HCT116 (cell line): ENCODE results near the gene MAPRE2. TPM values are rescaled to one million over a fixed set of nuclear protein-coding genes. Genes with fewer than 3 reads are reported as not detected.

ENCODE experiments used
- ATAC-seq: fragments of 200-7000 bp; cut with Tn5 transposase; 2 replicates; pipeline ENCODE4 v1.9.1; 2020; ENCODE audit warnings: mild to moderate bottlenecking, moderate library complexity
- BruUV-seq: library from RNA; stranded (reverse); fragments of 400-500 nt; replicated peaks from 2 replicates; lab custom pipeline; 2021; lab: Mats Ljungman, UMichigan
- CTCF ChIA-PET: fragments of 300-600 bp; sonication (Branson Sonifier 250); formaldehyde crosslinking; loops from one replicate; lab custom pipeline; 2021; ENCODE audit warnings: antibody characterized with exemption; lab: Charles Lee
- POLR2A ChIA-PET: fragments of 300-600, 350-600 bp; sonication (Branson Sonifier 250); formaldehyde crosslinking; loops from one replicate; lab custom pipeline; 2021; ENCODE audit warnings: antibody characterized with exemption; lab: Charles Lee
- RAD21 ChIA-PET, 2 experiments: fragments of 300-600 bp; sonication (Branson Sonifier 250); formaldehyde crosslinking; loops; one replicate each; lab custom pipeline; 2023; ENCODE audit warnings: low total read pairs in 2 of 2; ENCODE audit not compliant: uncharacterized antibody in 2 of 2, unreplicated experiment in 2 of 2, low non-redundant PET in 1 of 2; lab: Charles Lee
- DNase-seq: peaks from one replicate; pipeline ENCODE4 v3.0.0-alpha.2; 2010; ENCODE audit warnings: low read depth, low spot score
- H2AFZ ChIP-seq: fragments of 200-600 bp; shearing (Covaris generic), sonication (generic); 2 replicates; pipeline ENCODE4 v1.6.1; 2017; ENCODE audit warnings: low read depth, mixed run types, mixed read lengths, antibody characterized with exemption, low read length; ENCODE audit not compliant: poor library complexity, severe bottlenecking
- H3K27ac ChIP-seq: 2 replicates; pipeline ENCODE4 v1.5.1; 2012; ENCODE audit warnings: low read depth, low read length
- H3K27me3 ChIP-seq: fragments of 200-600 bp; sonication (generic); 2 replicates; pipeline ENCODE4 v1.6.1; 2016; ENCODE audit warnings: mixed run types, low read length, mixed read lengths; ENCODE audit not compliant: insufficient read depth
- H3K36me3 ChIP-seq, 2 experiments: fragments of 200-500 bp in 1 of 2; fragments of 200-600 bp in 1 of 2; sonication (Bioruptor generic) in 1 of 2; sonication (generic) in 1 of 2; 2 replicates each; pipeline versions ENCODE4 v1.5.1 to v1.6.1; 2014 to 2016; ENCODE audit warnings: low read length in 2 of 2, inconsistent platforms in 1 of 2, mixed read lengths in 1 of 2, mixed run types in 1 of 2; ENCODE audit not compliant: insufficient read depth in 2 of 2, control insufficient read depth in 1 of 2
- H3K4me1 ChIP-seq, 2 experiments: fragments of 200-600 bp in 1 of 2; sonication (generic) in 1 of 2; 2 replicates each; pipeline versions ENCODE4 v1.5.1 to v1.6.1; 2012 to 2017; ENCODE audit warnings: low read length in 2 of 2, inconsistent platforms in 1 of 2, mild to moderate bottlenecking in 1 of 2, mixed read lengths in 1 of 2, mixed run types in 1 of 2, moderate library complexity in 1 of 2; ENCODE audit not compliant: insufficient read depth in 2 of 2, control insufficient read depth in 1 of 2
- H3K4me2 ChIP-seq: fragments of 200-600 bp; sonication (generic); 2 replicates; pipeline ENCODE4 v1.6.1; 2017; ENCODE audit warnings: mixed run types, low read length, mixed read lengths
- H3K4me3 ChIP-seq, 2 experiments: fragments of 200-600 bp in 1 of 2; sonication (generic) in 1 of 2; replicated peaks in 1 of 2; 2 replicates each; pipeline ENCODE4 v1.5.1; 2011 to 2016; ENCODE audit warnings: low read length in 2 of 2, control low read depth in 1 of 2, low read depth in 1 of 2, mild to moderate bottlenecking in 1 of 2, mixed read lengths in 1 of 2, mixed run types in 1 of 2
- H3K79me2 ChIP-seq: fragments of 200-600 bp; sonication (generic); 2 replicates; pipeline ENCODE4 v1.6.1; 2017; ENCODE audit warnings: mild to moderate bottlenecking, mixed run types, low read length, moderate library complexity, mixed read lengths; ENCODE audit not compliant: insufficient read depth
- H3K9ac ChIP-seq: fragments of 200-600 bp; sonication (generic); 2 replicates; pipeline ENCODE4 v1.6.1; 2016; ENCODE audit warnings: low read length, mixed read lengths
- H3K9me2 ChIP-seq: fragments of 200-600 bp; sonication (generic), shearing (Covaris generic); 2 replicates; pipeline ENCODE4 v1.6.1; 2017; ENCODE audit warnings: mixed run types, mild to moderate bottlenecking, moderate library complexity; ENCODE audit not compliant: insufficient read depth
- H3K9me3 ChIP-seq, 2 experiments: fragments of 200-500 bp in 1 of 2; fragments of 200-600 bp in 1 of 2; sonication (Bioruptor generic) in 1 of 2; sonication (generic) in 1 of 2; 2 replicates each; pipeline ENCODE4 v1.6.1; 2014 to 2017; ENCODE audit warnings: low read length in 2 of 2, mixed read lengths in 2 of 2, inconsistent platforms in 1 of 2, low read depth in 1 of 2, mild to moderate bottlenecking in 1 of 2, mixed run types in 1 of 2, moderate library complexity in 1 of 2; ENCODE audit not compliant: control insufficient read depth in 1 of 2, insufficient read depth in 1 of 2
- H4K20me1 ChIP-seq: fragments of 200-600 bp; sonication (generic), shearing (Covaris generic); 2 replicates; pipeline ENCODE4 v1.6.1; 2017; ENCODE audit warnings: mixed run types, mild to moderate bottlenecking, moderate library complexity; ENCODE audit not compliant: insufficient read depth
- CBX3 ChIP-seq: IDR thresholded peaks from 2 replicates; pipeline ENCODE4 v1.6.1; 2012; ENCODE audit warnings: low read depth
- CEBPB ChIP-seq: IDR thresholded peaks from 2 replicates; pipeline ENCODE4 v1.6.1; 2012; ENCODE audit warnings: low read depth
- EGR1 ChIP-seq: IDR thresholded peaks from 2 replicates; pipeline ENCODE4 v1.6.1; 2012; ENCODE audit warnings: low read depth
- EZH2 ChIP-seq: fragments of 200-600 bp; sonication (generic); IDR thresholded peaks from 2 replicates; pipeline ENCODE4 v1.6.1; 2017; ENCODE audit warnings: antibody characterized with exemption, mixed run types
- FOSL1 ChIP-seq: IDR thresholded peaks from 2 replicates; pipeline ENCODE4 v1.6.1; 2012; ENCODE audit warnings: low read depth
- POLR2AphosphoS5 ChIP-seq: IDR thresholded peaks from 2 replicates; pipeline ENCODE4 v1.6.1; 2011; ENCODE audit warnings: mild to moderate bottlenecking, low read depth, low read length, moderate library complexity
- REST ChIP-seq: IDR thresholded peaks from 2 replicates; pipeline ENCODE4 v1.6.1; 2012; ENCODE audit warnings: low read depth
- SIN3A ChIP-seq: IDR thresholded peaks from 2 replicates; pipeline ENCODE4 v1.6.1; 2012; ENCODE audit warnings: low read depth
- SP1 ChIP-seq: IDR thresholded peaks from 2 replicates; pipeline ENCODE4 v1.6.1; 2012; ENCODE audit warnings: low read depth
- SRF ChIP-seq: IDR thresholded peaks from 2 replicates; pipeline ENCODE4 v1.6.1; 2012; ENCODE audit warnings: low read depth
- TCF7L2 ChIP-seq: IDR thresholded peaks from 2 replicates; pipeline ENCODE4 v1.7.0; 2011; ENCODE audit warnings: borderline replicate concordance, inconsistent platforms; ENCODE audit not compliant: insufficient read depth, insufficient read length; ENCODE audit errors: extremely low read depth
- YY1 ChIP-seq: IDR thresholded peaks from 2 replicates; pipeline ENCODE4 v1.6.1; 2011; ENCODE audit warnings: low read length, low read depth, moderate library complexity, mild to moderate bottlenecking; ENCODE audit not compliant: insufficient replicate concordance; ENCODE audit errors: extremely low read depth
- intact Hi-C: fragments of 100-400 bp; cut with micrococcal nuclease; formaldehyde crosslinking; loops from 2 replicates; pipeline ENCODE4 v1.10.0; 2022
- total RNA-seq: library from RNA; stranded (reverse); gene quantifications from one replicate; pipeline ENCODE4 v1.2.1, GENCODE V29; 2021; ENCODE audit not compliant: unreplicated experiment
- TF ChIP-seq, protein P1 (sequence below): IDR thresholded peaks from 2 replicates; pipeline ENCODE4 v1.6.1; 2012

Gene MAPRE2
- total RNA-seq, 1 experiment from 2014 or later: 17.2 TPM

DNA sequence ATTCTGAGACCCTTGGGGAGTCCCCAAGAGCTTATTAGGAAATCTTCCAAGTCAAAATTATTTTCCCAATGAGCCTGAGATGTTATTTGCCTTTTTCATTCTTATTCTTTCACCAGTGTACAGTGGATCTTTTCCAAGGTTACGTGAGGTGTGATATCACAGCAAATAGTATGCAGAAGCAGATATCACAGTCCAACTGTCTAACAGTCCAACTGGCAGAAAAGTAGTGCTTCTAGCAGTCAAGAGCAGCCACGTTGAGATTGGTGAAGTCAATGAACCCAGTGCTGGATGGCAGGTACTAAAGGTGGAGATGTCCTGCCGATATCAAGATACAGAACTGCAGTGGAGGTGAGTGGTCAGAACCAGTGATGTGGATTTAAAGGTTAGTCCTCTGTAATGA is 120.7 kb downstream of the MAPRE2 start:
- no peak for ATAC-seq
- intact Hi-C loops: no loop called here
- TF ChIP-seq TCF7L2 (no peak), SIN3A (no peak), EGR1 (no peak), CBX3 (no peak), YY1 (no peak), CEBPB (no peak), SRF (no peak), REST (no peak), FOSL1 (no peak), SP1 (no peak), POLR2AphosphoS5 (no peak), EZH2 (no peak)
- TF ChIP-seq, protein P1, sequence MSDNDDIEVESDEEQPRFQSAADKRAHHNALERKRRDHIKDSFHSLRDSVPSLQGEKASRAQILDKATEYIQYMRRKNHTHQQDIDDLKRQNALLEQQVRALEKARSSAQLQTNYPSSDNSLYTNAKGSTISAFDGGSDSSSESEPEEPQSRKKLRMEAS: no peak
- Histone ChIP-seq H4K20me1 (no peaks in the 10 kb centered on the region), H3K27me3 (no peaks in the 10 kb centered on the region), H3K79me2 (no peaks in the 10 kb centered on the region), H3K27ac (no peak overlapping the region), H3K4me2 (no peak overlapping the region), H3K9me3 (no peaks in the 10 kb centered on the region), H3K4me1 (no peaks in the 10 kb centered on the region), H3K4me3 (no peak overlapping the region), H3K36me3 (no peaks in the 10 kb centered on the region), H2AFZ (no peak overlapping the region), H3K9me2 (no peaks in the 10 kb centered on the region), H3K9ac (no peak overlapping the region)
- POLR2A ChIA-PET: no interaction called here
- CTCF ChIA-PET: no interaction called here
- DNase-seq: no peak
- no TSS peak for BruUV-seq
- RAD21 ChIA-PET: no interaction called here
